Gastroesophageal sphincter (tissue), 3 donors: ENCODE data around the gene UGDH.

ENCODE experiments used
- POLR2A ChIP-seq, 2 donors: fragments of 450-650 bp; IDR thresholded peaks; one replicate each; pipeline ENCODE4 v1.6.1; 2017; ENCODE audit warnings: antibody characterized with exemption in 2 of 2, mild to moderate bottlenecking in 2 of 2, moderate library complexity in 1 of 2
- POLR2AphosphoS5 ChIP-seq: sonication (generic); formaldehyde crosslinking; IDR thresholded peaks from one replicate; pipeline ENCODE4 v1.6.1; 2017; ENCODE audit warnings: antibody characterized with exemption
- TF ChIP-seq, protein P1 (sequence below), 4 experiments: fragments of 200-600 bp in 2 of 4; fragments of 450-650 bp in 2 of 4; sonication (generic) in 1 of 4; IDR thresholded peaks; one replicate each; pipeline ENCODE4 v1.5.1; 2017 to 2019; ENCODE audit warnings: antibody characterized with exemption in 4 of 4, mild to moderate bottlenecking in 2 of 4, moderate library complexity in 2 of 4

DNA sequence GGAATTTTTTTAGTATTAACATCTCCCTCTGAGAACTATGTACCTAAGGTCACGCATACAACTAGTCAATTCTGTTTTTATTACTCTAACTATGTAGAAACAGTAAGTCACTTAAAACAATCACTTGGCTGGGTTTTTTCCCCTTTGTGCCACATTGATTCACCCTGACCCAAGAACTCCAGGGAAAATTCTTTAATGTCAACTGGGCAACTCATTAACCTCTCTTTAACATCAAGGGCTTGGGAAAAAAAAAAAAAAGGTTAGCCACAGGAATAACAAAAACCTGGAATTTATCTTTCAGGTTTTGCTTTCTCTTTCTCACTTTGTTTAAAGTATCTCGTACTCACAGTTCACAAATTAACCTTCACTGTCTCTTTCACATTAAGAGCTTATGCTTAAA lies 76.6 kb downstream of the UGDH start:
- TF ChIP-seq, protein P1, sequence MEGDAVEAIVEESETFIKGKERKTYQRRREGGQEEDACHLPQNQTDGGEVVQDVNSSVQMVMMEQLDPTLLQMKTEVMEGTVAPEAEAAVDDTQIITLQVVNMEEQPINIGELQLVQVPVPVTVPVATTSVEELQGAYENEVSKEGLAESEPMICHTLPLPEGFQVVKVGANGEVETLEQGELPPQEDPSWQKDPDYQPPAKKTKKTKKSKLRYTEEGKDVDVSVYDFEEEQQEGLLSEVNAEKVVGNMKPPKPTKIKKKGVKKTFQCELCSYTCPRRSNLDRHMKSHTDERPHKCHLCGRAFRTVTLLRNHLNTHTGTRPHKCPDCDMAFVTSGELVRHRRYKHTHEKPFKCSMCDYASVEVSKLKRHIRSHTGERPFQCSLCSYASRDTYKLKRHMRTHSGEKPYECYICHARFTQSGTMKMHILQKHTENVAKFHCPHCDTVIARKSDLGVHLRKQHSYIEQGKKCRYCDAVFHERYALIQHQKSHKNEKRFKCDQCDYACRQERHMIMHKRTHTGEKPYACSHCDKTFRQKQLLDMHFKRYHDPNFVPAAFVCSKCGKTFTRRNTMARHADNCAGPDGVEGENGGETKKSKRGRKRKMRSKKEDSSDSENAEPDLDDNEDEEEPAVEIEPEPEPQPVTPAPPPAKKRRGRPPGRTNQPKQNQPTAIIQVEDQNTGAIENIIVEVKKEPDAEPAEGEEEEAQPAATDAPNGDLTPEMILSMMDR (IDR thresholded peaks at IDR 0.05), result no peak
- no peak for TF ChIP-seq POLR2A (IDR thresholded peaks at IDR 0.05)
- TF ChIP-seq POLR2AphosphoS5, result no peak
